ENCODE measurements around the gene PRKN.
"Not testable (repeated sequence)": the region's sequence is repeated elsewhere in the genome, so short reads cannot be mapped to it uniquely, and the experiment has no call there.

The PRKN gene

GRCh38 chr6:162710419-162710818 is 17.1 kb downstream of the PRKN start:
- no peak for DNase-seq

- DNase-seq: no peak
Measured at GRCh38 chr6:162709431-162709830, 18.1 kb downstream of the PRKN start.

GRCh38 chr6:162708971-162709370 is 18.6 kb downstream of the PRKN start:
- DNase-seq: no peak

GRCh38 chr6:162706232-162706631 is 21.3 kb downstream of the PRKN start:
- DNase-seq: no peak

GRCh38 chr6:162705736-162706135 is 21.8 kb downstream of the PRKN start:
- no peak for DNase-seq

- no peak for DNase-seq
Measured at GRCh38 chr6:162704001-162704400, 23.6 kb downstream of the PRKN start.

GRCh38 chr6:162702446-162702845 is 25.1 kb downstream of the PRKN start:
- no peak for DNase-seq

GRCh38 chr6:162701551-162701950 is 26.0 kb downstream of the PRKN start:
- no peak for DNase-seq

- DNase-seq: no peak
Measured at GRCh38 chr6:162700966-162701365, 26.6 kb downstream of the PRKN start.

- DNase-seq: no peak
Measured at GRCh38 chr6:162699961-162700360, 27.6 kb downstream of the PRKN start.

GRCh38 chr6:162698440-162698839 is 29.1 kb downstream of the PRKN start:
- no peak for DNase-seq

GRCh38 chr6:162697872-162698403 is 29.6 kb downstream of the PRKN start:
- no peak for DNase-seq

- no peak for DNase-seq
Measured at GRCh38 chr6:162690158-162690557, 37.4 kb downstream of the PRKN start.

- DNase-seq: no peak
Measured at GRCh38 chr6:162688751-162689345, 38.7 kb downstream of the PRKN start.

- no peak for DNase-seq
Measured at GRCh38 chr6:162685586-162685985, 42.0 kb downstream of the PRKN start.

GRCh38 chr6:162684961-162685360 is 42.6 kb downstream of the PRKN start:
- DNase-seq: no peak

GRCh38 chr6:162684052-162684451 is 43.5 kb downstream of the PRKN start:
- no peak for DNase-seq

- no peak for DNase-seq
Measured at GRCh38 chr6:162683135-162683534, 44.4 kb downstream of the PRKN start.

GRCh38 chr6:162681447-162681846 is 46.1 kb downstream of the PRKN start:
- no peak for DNase-seq

- no peak for DNase-seq
Measured at GRCh38 chr6:162680871-162681270, 46.7 kb downstream of the PRKN start.

- no peak for DNase-seq
Measured at GRCh38 chr6:162680367-162680766, 47.2 kb downstream of the PRKN start.

GRCh38 chr6:162679681-162680080 is 47.9 kb downstream of the PRKN start:
- DNase-seq: no peak

GRCh38 chr6:162678896-162679295 is 48.7 kb downstream of the PRKN start:
- DNase-seq: not testable (repeated sequence)

GRCh38 chr6:162675503-162675902 is 52.1 kb downstream of the PRKN start:
- no peak for DNase-seq

- no peak for DNase-seq
Measured at GRCh38 chr6:162674452-162674851, 53.1 kb downstream of the PRKN start.

All from CD4-positive, alpha-beta T cell treated with Interleukin-17A for 4 hours (primary cell).